WI38 (cell line): Measurements from ENCODE around the gene PLAGL2.

Source experiments
- H3K4me3 ChIP-seq: 2 replicates; pipeline ENCODE4 v1.5.1; 2011; ENCODE audit warnings: low read depth, mild to moderate bottlenecking, control low read depth, low read length
- TF ChIP-seq, protein P1 (sequence below): IDR thresholded peaks from 2 replicates; pipeline ENCODE4 v1.5.1; 2012; ENCODE audit warnings: low read depth, mild to moderate bottlenecking, control low read depth, low read length

The PLAGL2 gene

DNA sequence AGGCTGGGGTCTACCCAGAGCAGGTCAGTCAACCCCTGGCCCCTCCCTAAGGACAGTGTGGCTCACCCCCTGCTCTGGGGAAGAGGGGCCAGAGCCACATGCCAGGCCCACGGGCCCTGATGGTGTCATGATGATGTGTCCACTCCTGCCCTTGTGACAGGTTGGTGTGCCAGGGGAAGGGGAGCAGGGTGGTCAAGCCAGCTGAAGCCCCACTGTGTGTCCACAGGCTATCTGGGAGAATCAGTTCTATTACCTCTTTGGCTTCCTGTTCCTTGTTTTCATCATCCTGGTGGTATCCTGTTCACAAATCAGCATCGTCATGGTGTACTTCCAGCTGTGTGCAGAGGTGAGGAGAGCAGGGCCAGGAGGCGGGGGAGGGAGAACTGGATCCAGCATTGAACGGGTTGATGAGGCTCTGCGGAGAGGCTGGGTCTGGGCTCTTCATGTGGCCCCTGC lies 47.7 kb downstream of the PLAGL2 start:
- no peak overlapping the region for H3K4me3 ChIP-seq

DNA sequence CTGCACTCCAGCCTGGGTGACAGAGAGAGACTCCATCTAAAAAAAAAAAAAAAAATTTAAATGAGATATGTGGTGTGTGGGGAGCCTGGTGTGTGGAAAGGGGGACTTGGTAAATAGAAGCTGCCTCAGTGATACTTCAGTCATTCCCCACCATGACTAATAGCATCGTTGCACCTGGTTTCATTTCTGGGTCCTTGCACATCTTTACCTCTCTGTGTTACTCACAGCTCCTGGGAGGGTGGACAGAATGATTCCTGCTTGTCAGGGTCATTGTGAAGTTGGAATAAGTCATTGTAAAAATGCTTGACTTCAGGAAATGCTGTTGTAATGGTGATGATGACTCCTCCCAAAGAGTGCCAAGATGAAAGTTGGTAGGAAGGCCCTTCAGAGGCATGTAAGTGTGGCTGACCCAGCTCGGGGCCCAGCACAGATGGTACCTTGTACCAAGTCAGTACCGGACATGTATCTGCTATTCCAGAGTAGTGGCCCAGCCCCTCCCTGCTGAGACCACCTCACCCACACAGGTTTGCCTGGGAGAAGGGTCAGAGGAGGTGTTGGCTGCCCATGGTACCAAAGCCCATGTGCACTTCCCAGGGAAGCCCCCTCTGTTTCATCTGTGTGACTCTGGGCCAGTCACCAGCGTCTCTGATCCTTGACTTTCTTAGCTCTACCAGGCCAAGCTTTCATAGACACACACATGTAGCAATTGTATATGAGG lies 48.4 kb downstream of the PLAGL2 start:
- TF ChIP-seq, protein P1, sequence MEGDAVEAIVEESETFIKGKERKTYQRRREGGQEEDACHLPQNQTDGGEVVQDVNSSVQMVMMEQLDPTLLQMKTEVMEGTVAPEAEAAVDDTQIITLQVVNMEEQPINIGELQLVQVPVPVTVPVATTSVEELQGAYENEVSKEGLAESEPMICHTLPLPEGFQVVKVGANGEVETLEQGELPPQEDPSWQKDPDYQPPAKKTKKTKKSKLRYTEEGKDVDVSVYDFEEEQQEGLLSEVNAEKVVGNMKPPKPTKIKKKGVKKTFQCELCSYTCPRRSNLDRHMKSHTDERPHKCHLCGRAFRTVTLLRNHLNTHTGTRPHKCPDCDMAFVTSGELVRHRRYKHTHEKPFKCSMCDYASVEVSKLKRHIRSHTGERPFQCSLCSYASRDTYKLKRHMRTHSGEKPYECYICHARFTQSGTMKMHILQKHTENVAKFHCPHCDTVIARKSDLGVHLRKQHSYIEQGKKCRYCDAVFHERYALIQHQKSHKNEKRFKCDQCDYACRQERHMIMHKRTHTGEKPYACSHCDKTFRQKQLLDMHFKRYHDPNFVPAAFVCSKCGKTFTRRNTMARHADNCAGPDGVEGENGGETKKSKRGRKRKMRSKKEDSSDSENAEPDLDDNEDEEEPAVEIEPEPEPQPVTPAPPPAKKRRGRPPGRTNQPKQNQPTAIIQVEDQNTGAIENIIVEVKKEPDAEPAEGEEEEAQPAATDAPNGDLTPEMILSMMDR: no peak
- no peak overlapping the region for H3K4me3 ChIP-seq

More for the DNA sequence above, 47.7 kb downstream of the PLAGL2 start:
- TF ChIP-seq, protein P1: no peak

DNA sequence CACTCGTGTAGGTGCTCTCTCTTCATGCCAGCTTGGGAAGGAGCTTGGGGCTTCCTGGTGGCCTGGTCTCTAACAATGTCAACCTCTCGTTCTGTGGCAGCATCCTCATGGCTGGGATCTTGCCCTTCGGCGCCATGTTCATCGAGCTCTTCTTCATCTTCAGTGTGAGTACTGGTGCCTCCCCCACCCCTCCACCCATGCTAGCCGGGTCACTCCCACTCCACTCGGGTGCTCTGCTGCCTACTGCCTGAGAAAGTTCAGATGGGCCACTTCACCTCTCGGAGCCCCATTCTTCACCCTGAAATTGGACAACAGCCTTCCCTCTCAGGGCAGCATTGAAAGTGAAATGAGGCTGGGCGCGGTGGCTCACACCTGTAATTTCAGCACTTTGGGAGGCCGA lies 49.2 kb downstream of the PLAGL2 start:
- TF ChIP-seq, protein P1: no peak
- no peak overlapping the region for H3K4me3 ChIP-seq

DNA sequence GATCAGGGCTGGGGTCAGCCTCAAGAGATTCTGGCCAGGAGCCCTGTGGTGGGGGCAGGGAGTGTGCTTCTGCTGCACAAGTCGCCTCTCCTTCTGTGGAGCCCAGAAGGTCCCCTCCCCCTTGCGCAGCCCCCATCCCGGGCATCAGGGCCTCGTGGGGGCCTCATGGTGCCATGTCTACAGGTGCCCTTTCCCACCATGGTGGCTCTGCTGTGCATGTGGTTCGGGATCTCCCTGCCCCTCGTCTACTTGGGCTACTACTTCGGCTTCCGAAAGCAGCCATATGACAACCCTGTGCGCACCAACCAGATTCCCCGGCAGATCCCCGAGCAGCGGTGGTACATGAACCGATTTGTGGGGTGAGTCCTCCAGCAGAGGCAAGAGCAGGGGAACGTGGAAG lies 49.9 kb downstream of the PLAGL2 start:
- TF ChIP-seq, protein P1: no peak
- H3K4me3 ChIP-seq: no peak overlapping the region

DNA sequence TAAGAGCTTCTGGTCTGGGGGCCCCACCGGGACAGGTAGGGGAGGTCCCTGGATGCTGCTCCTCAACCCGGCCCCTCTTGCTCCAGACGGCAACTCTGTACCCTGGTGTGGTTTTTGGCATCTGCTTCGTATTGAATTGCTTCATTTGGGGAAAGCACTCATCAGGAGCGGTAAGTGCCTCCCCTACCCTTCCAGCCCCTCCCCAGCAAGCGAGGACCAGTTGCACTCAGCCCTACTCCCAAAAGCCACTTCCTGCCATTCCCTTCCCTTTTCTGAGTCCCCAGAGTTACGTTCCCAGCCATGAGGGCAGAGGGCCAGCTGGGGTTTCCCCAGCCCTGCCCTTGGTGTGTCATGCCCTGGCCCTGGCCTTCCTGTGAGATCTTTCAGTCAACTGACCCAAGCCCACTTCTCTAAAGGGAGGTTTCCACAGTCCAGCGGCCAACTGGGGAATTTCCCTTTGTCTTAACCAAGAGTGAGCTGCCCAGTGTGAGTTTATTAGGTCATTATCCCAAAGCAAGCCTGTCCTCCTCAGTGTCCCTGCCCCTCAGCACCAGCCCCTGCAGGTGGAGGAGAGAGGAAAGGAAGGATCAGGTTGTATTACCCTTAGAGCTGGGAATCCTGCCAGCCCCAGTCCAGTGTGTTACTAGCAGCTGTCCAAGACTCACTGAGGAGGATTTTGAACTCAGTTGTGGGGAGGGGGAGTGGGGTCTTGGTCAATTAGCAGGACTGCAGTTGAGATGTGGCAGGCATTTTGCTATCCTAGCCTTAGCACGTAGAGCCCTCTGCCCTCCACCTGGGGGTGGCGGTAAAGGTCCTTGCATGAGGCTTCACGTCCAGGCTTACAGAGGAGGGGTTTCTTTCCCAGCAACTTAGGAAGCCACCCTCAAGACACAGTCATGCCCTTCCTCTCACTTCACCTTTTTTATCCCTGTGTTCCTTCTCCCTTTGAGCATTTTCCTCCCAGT lies 52.2 kb downstream of the PLAGL2 start:
- H3K4me3 ChIP-seq: no peak overlapping the region
- TF ChIP-seq, protein P1: no peak

DNA sequence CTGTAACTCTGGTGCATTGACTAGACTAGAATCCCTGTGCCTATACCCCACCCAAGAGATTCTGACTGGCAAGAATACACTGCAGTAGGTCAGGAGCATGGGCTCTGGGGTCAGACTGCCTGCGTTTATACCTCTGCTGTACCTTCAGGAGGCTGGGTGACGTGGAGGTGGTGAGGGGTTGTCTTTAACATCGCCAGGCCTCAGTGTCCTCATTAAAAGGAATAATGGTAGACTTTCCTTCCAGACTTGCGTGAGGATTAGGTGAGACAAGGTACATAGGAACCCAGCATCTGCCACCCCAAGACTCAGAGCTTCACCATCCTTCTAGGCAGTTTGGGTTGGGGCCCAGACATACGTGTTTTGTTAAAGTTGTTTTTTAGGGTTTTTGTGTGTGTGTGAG lies 53.8 kb downstream of the PLAGL2 start:
- no peak overlapping the region for H3K4me3 ChIP-seq
- TF ChIP-seq, protein P1: no peak
